ENCODE results near the gene FAM187B. TPM values are rescaled to one million over a fixed set of nuclear protein-coding genes. Genes with fewer than 3 reads are reported as not detected.
"Not testable (repeated sequence)": the region's sequence is repeated elsewhere in the genome, so short reads cannot be mapped to it uniquely, and the experiment has no call there.

The FAM187B gene
- total and polyA plus RNA-seq, 3 donors from 2014 or later, result 18.4 to 105 (median 79.2) TPM

GRCh38 chr19:35224681-35225571 is 3.6 kb downstream of the FAM187B start:
- Histone ChIP-seq H3K27me3 (no peaks in the 10 kb centered on the region), H3K27ac (no peak overlapping the region), H3K4me1 (peaks cover 9% of the 10 kb centered on the region), H3K36me3 (ENCODE audit: low read depth, missing control alignments) (no peaks in the 10 kb centered on the region), H3K4me3 (no peak overlapping the region), H3K9me3 (no peaks in the 10 kb centered on the region)
- TF ChIP-seq CTCF (IDR thresholded peaks at IDR 0.05) (no peak), POLR2A (IDR thresholded peaks at IDR 0.05) (no peak)
- whole genome bisulfite sequencing, 2 donors, result 37 to 60% methylated on average over 17 to 41 of the region's 41 CpGs
- no peak for DNase-seq
- intact Hi-C loops (cut with DNase I; ENCODE audit: low total_unique reads), result no loop called here

- Histone ChIP-seq H3K27ac (no peak overlapping the region), H3K4me3 (no peak overlapping the region), H3K9me3 (no peaks in the 10 kb centered on the region), H3K36me3 (ENCODE audit: low read depth, missing control alignments) (no peaks in the 10 kb centered on the region), H3K27me3 (no peaks in the 10 kb centered on the region), H3K4me1 (peaks cover 9% of the 10 kb centered on the region)
- TF ChIP-seq CTCF (IDR thresholded peaks at IDR 0.05) (no peak), POLR2A (IDR thresholded peaks at IDR 0.05) (no peak)
- DNase-seq, result no peak
- 79 to 93% methylated on average over 3 to 4 of the region's 4 CpGs for WGBS, 2 donors
- intact Hi-C loops (cut with DNase I; ENCODE audit: low total_unique reads), result no loop called here
These were observed 4.6 kb downstream of the FAM187B start for GRCh38 chr19:35223862-35224505.

- Histone ChIP-seq H3K4me1 (peaks cover 9% of the 10 kb centered on the region), H3K36me3 (ENCODE audit: low read depth, missing control alignments) (no peaks in the 10 kb centered on the region), H3K4me3 (no peak overlapping the region), H3K27me3 (no peaks in the 10 kb centered on the region), H3K27ac (no peak overlapping the region), H3K9me3 (no peaks in the 10 kb centered on the region)
- intact Hi-C loops (cut with DNase I; ENCODE audit: low total_unique reads), result no loop called here
- DNase-seq, result no peak
- 67 to 78% methylated on average over 3 to 6 of the region's 6 CpGs for WGBS, 2 donors
- TF ChIP-seq POLR2A (IDR thresholded peaks at IDR 0.05), result no peak
- no peak for TF ChIP-seq CTCF (IDR thresholded peaks at IDR 0.05)
These were observed 5.3 kb downstream of the FAM187B start for GRCh38 chr19:35223084-35223790.

GRCh38 chr19:35222373-35223015 is 6.0 kb downstream of the FAM187B start:
- WGBS, 2 donors, result 80 to 98% methylated on average over 7 of the region's 7 CpGs
- H3K9me3 ChIP-seq, result no peaks in the 10 kb centered on the region
- no peaks in the 10 kb centered on the region for H3K27me3 ChIP-seq
- no peaks in the 10 kb centered on the region for H3K36me3 ChIP-seq (ENCODE audit: low read depth, missing control alignments)
- peaks cover 9% of the 10 kb centered on the region for H3K4me1 ChIP-seq
- no peak overlapping the region for H3K27ac ChIP-seq
- TF ChIP-seq CTCF (IDR thresholded peaks at IDR 0.05), result no peak
- no peak for TF ChIP-seq POLR2A (IDR thresholded peaks at IDR 0.05)
- DNase-seq, result no peak
- intact Hi-C loops (cut with DNase I; ENCODE audit: low total_unique reads), result no loop called here
- no peak overlapping the region for H3K4me3 ChIP-seq

- H3K4me1 ChIP-seq; H3K9me3 ChIP-seq; H3K27me3 ChIP-seq; H3K36me3 ChIP-seq (ENCODE audit: low read depth, missing control alignments); H3K27ac ChIP-seq; DNase-seq; H3K4me3 ChIP-seq; intact Hi-C loops (cut with DNase I; ENCODE audit: low total_unique reads): not testable (repeated sequence)
- WGBS, 2 donors, result 89% methylated on average over 3 to 4 of the region's 4 CpGs
These were observed 7.5 kb downstream of the FAM187B start for GRCh38 chr19:35220973-35221590.
